DOHH2 (cell line): Measurements from ENCODE around the gene DSCAML1.

Experiments used
- H3F3A ChIP-seq: fragments of 200-600 bp; sonication (generic), shearing (Covaris generic); 2 replicates; pipeline ENCODE4 v1.6.0; 2016; ENCODE audit warnings: antibody characterized with exemption, mild to moderate bottlenecking; ENCODE audit not compliant: control insufficient read depth, insufficient read depth
- H3K27ac ChIP-seq: fragments of 200-600 bp; sonication (generic); 2 replicates; pipeline ENCODE4 v1.5.1; 2014; ENCODE audit warnings: low read depth, mild to moderate bottlenecking, low read length, moderate library complexity
- H3K27me3 ChIP-seq: fragments of 200-600 bp; sonication (generic); 2 replicates; pipeline ENCODE4 v1.6.1; 2014; ENCODE audit warnings: mild to moderate bottlenecking, low read length, mixed read lengths; ENCODE audit not compliant: control insufficient read depth
- H3K36me3 ChIP-seq: fragments of 200-600 bp; sonication (generic); 2 replicates; pipeline ENCODE4 v1.6.1; 2014; ENCODE audit warnings: mild to moderate bottlenecking, low read length, moderate library complexity, mixed read lengths; ENCODE audit not compliant: control insufficient read depth
- H3K4me1 ChIP-seq: fragments of 200-600 bp; sonication (generic); 2 replicates; pipeline ENCODE4 v1.6.1; 2014; ENCODE audit warnings: mild to moderate bottlenecking, low read length, mixed read lengths; ENCODE audit not compliant: control insufficient read depth
- H3K4me2 ChIP-seq: fragments of 200-600 bp; sonication (generic); 2 replicates; pipeline ENCODE4 v1.6.0; 2014; ENCODE audit warnings: mild to moderate bottlenecking, low read length, moderate library complexity
- H3K4me3 ChIP-seq: fragments of 200-600 bp; sonication (generic); 2 replicates; pipeline ENCODE4 v1.5.1; 2014; ENCODE audit warnings: mild to moderate bottlenecking, low read length, mixed read lengths
- H3K79me2 ChIP-seq: fragments of 200-600 bp; sonication (generic); 2 replicates; pipeline ENCODE4 v1.6.1; 2014; ENCODE audit warnings: mild to moderate bottlenecking, low read length, mixed read lengths; ENCODE audit not compliant: control insufficient read depth
- H3K9me2 ChIP-seq: fragments of 200-600 bp; sonication (generic); replicated peaks from 2 replicates; pipeline ENCODE4 v1.6.1; 2014; ENCODE audit warnings: mild to moderate bottlenecking, low read length, mixed read lengths; ENCODE audit not compliant: control insufficient read depth
- H3K9me3 ChIP-seq: fragments of 200-600 bp; sonication (generic); 2 replicates; pipeline ENCODE4 v1.6.1; 2014; ENCODE audit warnings: antibody characterized with exemption, low read length, mixed read lengths; ENCODE audit not compliant: control insufficient read depth, insufficient read depth
- H4K20me1 ChIP-seq: fragments of 200-600 bp; sonication (generic); 2 replicates; pipeline ENCODE4 v1.6.0; 2014; ENCODE audit warnings: low read depth, mild to moderate bottlenecking, antibody characterized with exemption, low read length, moderate library complexity; ENCODE audit not compliant: control insufficient read depth, insufficient read depth
- EZH2phosphoT487 ChIP-seq: fragments of 200-600 bp; sonication (generic); IDR thresholded peaks from 2 replicates; pipeline ENCODE4 v1.6.1; 2017; ENCODE audit warnings: borderline replicate concordance, mild to moderate bottlenecking, antibody characterized with exemption, low read length, moderate library complexity, mixed read lengths
- TF ChIP-seq, protein P1 (sequence below): fragments of 200-600 bp; sonication (generic); IDR thresholded peaks from one replicate; pipeline ENCODE4 v1.5.1; 2014; ENCODE audit warnings: antibody characterized with exemption, mild to moderate bottlenecking, low read depth, low read length; ENCODE audit not compliant: poor library complexity, severe bottlenecking

The DSCAML1 gene

DNA sequence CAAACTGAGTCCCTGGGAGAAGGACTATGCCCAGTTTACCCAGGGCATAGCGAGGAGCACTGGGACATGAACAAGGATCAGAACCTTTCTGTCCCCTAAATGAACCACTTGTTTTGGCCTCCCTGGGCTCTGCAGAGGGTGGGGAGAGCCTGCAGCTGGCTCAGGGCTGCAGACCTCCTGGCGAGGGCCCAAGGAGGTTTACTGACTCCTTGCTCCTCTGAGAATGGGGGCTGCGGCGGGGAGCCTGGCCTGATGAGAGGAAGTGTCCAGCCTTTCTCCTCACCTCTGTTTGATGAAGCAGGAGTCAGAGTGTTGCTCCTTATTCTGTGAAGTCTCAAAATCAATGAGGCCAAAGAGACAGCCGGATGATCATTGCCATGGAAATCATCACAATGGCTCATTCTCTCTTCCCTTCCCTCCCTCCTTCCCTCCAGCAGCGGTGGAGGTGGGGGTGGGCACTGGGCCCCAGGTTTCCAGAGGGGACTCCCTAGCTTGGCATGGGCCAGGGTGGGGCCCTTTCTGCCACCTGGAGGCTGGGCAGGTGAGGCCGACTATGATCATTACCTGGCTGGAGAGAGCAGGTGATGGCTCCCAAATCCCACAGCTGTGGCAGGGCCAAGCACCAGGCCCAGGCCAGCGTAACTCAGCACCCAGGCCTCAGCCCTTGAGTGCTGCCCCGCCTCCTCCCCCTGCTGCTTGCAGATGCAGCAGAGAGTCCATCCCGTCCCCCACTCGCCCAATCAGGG lies 299.6 kb downstream of the DSCAML1 start:
- Histone ChIP-seq H3K36me3 (no peaks in the 10 kb centered on the region), H3K4me3 (no peak overlapping the region), H3K9me3 (no peaks in the 10 kb centered on the region), H3K27me3 (no peaks in the 10 kb centered on the region; the same call in 1 of the 2 replicates), H4K20me1 (no peaks in the 10 kb centered on the region), H3K79me2 (no peaks in the 10 kb centered on the region), H3F3A (no peaks in the 10 kb centered on the region), H3K27ac (no peak overlapping the region), H3K4me1 (no peaks in the 10 kb centered on the region), H3K9me2 (no peaks in the 10 kb centered on the region), H3K4me2 (no peak overlapping the region)
- TF ChIP-seq EZH2phosphoT487 = no peak
- TF ChIP-seq, protein P1, sequence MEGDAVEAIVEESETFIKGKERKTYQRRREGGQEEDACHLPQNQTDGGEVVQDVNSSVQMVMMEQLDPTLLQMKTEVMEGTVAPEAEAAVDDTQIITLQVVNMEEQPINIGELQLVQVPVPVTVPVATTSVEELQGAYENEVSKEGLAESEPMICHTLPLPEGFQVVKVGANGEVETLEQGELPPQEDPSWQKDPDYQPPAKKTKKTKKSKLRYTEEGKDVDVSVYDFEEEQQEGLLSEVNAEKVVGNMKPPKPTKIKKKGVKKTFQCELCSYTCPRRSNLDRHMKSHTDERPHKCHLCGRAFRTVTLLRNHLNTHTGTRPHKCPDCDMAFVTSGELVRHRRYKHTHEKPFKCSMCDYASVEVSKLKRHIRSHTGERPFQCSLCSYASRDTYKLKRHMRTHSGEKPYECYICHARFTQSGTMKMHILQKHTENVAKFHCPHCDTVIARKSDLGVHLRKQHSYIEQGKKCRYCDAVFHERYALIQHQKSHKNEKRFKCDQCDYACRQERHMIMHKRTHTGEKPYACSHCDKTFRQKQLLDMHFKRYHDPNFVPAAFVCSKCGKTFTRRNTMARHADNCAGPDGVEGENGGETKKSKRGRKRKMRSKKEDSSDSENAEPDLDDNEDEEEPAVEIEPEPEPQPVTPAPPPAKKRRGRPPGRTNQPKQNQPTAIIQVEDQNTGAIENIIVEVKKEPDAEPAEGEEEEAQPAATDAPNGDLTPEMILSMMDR = no peak

DNA sequence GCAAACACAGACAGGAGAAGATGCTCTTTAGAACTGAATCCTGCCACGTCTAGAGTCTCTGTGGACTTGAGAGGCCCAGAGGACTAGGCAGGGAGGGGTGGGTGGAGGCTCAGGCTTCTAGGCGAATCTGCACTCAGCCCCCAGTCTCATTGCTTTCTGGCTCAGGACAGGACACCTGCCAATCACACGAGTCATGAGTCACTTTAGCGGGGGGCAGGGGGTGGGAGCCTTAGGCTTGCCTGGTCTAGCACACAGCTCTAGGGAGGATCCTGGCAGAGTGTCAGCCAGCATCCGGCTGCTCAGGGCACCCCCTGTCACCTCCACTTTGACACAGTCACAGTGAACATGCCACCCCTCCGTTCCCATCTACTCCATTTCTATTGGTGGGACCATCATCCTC lies 301.7 kb downstream of the DSCAML1 start:
- H3K4me2 ChIP-seq = no peak overlapping the region
- peaks cover 4% of the 10 kb centered on the region; the same call in 1 of the 2 replicates for H3K27me3 ChIP-seq
- no peaks in the 10 kb centered on the region for H3K4me1 ChIP-seq
- TF ChIP-seq, protein P1 = no peak
- no peak for TF ChIP-seq EZH2phosphoT487
- H3K36me3 ChIP-seq = no peaks in the 10 kb centered on the region
- H3K27ac ChIP-seq = no peak overlapping the region
- no peaks in the 10 kb centered on the region for H3K79me2 ChIP-seq
- no peaks in the 10 kb centered on the region for H3K9me3 ChIP-seq
- no peaks in the 10 kb centered on the region for H4K20me1 ChIP-seq
- H3K9me2 ChIP-seq = no peaks in the 10 kb centered on the region
- H3K4me3 ChIP-seq = no peak overlapping the region
- H3F3A ChIP-seq = no peaks in the 10 kb centered on the region

DNA sequence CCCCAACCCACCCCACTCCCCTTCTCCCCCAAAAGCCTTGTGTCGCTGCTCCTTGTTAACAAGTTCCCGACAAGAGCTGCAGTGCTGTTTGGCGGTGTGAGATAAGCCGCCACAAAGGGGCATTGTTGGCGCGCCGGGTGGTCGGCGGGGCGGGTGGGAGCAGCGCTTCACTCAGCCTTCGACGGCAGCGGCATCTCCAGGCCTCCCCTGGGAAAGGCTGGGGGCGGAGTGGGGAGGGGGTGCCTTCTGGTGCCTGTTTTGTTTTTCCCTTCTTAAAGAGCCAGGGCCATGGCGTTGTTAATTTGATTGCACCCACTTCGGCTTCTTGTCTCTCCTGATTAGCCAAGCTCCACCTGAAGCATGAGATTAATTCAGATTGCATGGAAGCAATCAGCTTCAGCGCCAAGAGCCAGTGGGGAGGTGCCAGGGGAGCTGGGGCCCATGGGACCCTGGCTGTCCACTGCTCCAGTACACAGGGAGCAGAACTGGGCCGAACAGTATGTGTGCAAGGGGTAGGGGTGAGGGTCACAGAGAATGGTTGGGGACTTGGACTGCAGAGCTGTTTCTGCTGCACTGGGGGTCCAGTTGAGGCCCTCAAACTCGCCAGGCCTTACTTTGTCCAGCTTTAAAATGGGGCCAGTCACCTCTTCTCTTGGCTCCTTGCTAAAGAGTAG lies 304.3 kb downstream of the DSCAML1 start:
- H3K4me2 ChIP-seq = no peak overlapping the region
- H3F3A ChIP-seq = no peaks in the 10 kb centered on the region
- H3K27me3 ChIP-seq = peaks cover 8% of the 10 kb centered on the region; the same call in 1 of the 2 replicates
- no peaks in the 10 kb centered on the region for H3K4me1 ChIP-seq
- H3K9me2 ChIP-seq = no peaks in the 10 kb centered on the region
- no peak for TF ChIP-seq EZH2phosphoT487
- TF ChIP-seq, protein P1 = no peak
- H3K9me3 ChIP-seq = no peaks in the 10 kb centered on the region
- no peaks in the 10 kb centered on the region for H3K79me2 ChIP-seq
- H3K4me3 ChIP-seq = no peak overlapping the region
- no peak overlapping the region for H3K27ac ChIP-seq
- H4K20me1 ChIP-seq = no peaks in the 10 kb centered on the region
- no peaks in the 10 kb centered on the region for H3K36me3 ChIP-seq
